Motor neuron (in vitro differentiated cells): ENCODE data around the gene TWIST2. TPM values are rescaled to one million over a fixed set of nuclear protein-coding genes. Genes with fewer than 3 reads are reported as not detected.

Experiments
- ATAC-seq, 8 experiments: fragments of 200-7000 bp; cut with Tn5 transposase; replicated peaks in 6 of 8; 2 replicates each; pipeline ENCODE4 v1.8.0; 2021; ENCODE audit warnings: mild to moderate bottlenecking in 8 of 8, moderate library complexity in 8 of 8
- H3K27ac ChIP-seq, 2 donors: fragments of 250-450 bp; sonication (Bioruptor Pico); 2 replicates each; pipeline ENCODE4 v1.9.0; 2021; ENCODE audit warnings: antibody characterized with exemption in 2 of 2, mild to moderate bottlenecking in 2 of 2, moderate library complexity in 1 of 2
- H3K4me1 ChIP-seq, 2 donors: fragments of 250-450 bp; sonication (Bioruptor Pico); replicated peaks in 1 of 2; 2 replicates each; pipeline ENCODE4 v1.6.1; 2021; ENCODE audit warnings: antibody characterized with exemption in 2 of 2, mild to moderate bottlenecking in 2 of 2, moderate library complexity in 1 of 2
- H3K4me3 ChIP-seq, 5 donors: fragments of 250-450 bp; sonication (Bioruptor Pico); 2 replicates each; pipeline ENCODE4 v1.9.0; 2021; ENCODE audit warnings: antibody characterized with exemption in 5 of 5, mild to moderate bottlenecking in 5 of 5, moderate library complexity in 4 of 5
- WGBS, 10 experiments: fragments of 450-650 bp; shearing (Covaris generic); methylation state at CpG; one replicate each; pipeline ENCODE4 v1.0.0; 2022; 5-methylcytosine and 5-hydroxymethylcytosine counted together
- in situ Hi-C, 9 experiments: fragments of 400-800 bp; cut with MboI; loops; one replicate each; pipeline ENCODE4 v1.15.0; 2021; ENCODE audit warnings: low sequenced_read_pairs in 9 of 9, low pct_unique_long_range_greater_than_20kb in 2 of 9; ENCODE audit not compliant: unreplicated experiment in 9 of 9
- total RNA-seq, 8 experiments: library from RNA; unstranded; fragments of 300-600 nt; gene quantifications; 2 replicates each; pipeline versions ENCODE4 v1.2.3 to v1.2.4, GENCODE V29; 2022

The TWIST2 gene
- 10 to 100 TPM in 2 of 8 experiments, 1 to 10 TPM in 2, under 1 TPM in 1, not detected in 3; 1.00 to 41.3 (median 9.5) TPM for total RNA-seq

GRCh38 chr2:238847841-238848690 lies at the start of gene TWIST2:
Gene TWIST2 (plus strand): TSS chr2:238848085. CDS start chr2:238848216, 131 bp downstream.
- H3K27ac ChIP-seq, result no peak within 1 kb of the TSS
- ATAC-seq, result peak; percentile 58 to 79 (median 64)
- H3K4me3 ChIP-seq, result peak within 1 kb of the TSS; percentile 16 to 29 (median 20)
- H3K4me1 ChIP-seq, result peaks cover 0 to 2% of the 10 kb centered on the region in 2 donors
- 0 to 4% (median 0%) methylated on average over 1 to 10 of the region's 90 CpGs; no CpG with 5 or more reads in 3 of the 10 experiments for WGBS, 10 experiments
- in situ Hi-C loops, result no loop called here

- Histone ChIP-seq H3K4me3 (no peak overlapping the region), H3K4me1 (no peaks in the 10 kb centered on the region), H3K27ac (no peak overlapping the region)
- no peak for ATAC-seq
- 60 to 96% (median 80%) methylated on average over 1 to 8 of the region's 8 CpGs; no CpG with 5 or more reads in 1 of the 10 experiments for WGBS, 10 experiments
- in situ Hi-C loops, result no loop called here
Measured at GRCh38 chr2:238801791-238802190, 46.1 kb upstream of the TWIST2 start.

- Histone ChIP-seq H3K4me3 (no peak overlapping the region), H3K27ac (no peak overlapping the region), H3K4me1 (no peaks in the 10 kb centered on the region)
- peak in 5 of 8 experiments; percentile 42 to 80 (median 57) for ATAC-seq
- in situ Hi-C loops, result no loop called here
- 27 to 90% (median 68%) methylated on average over 2 to 4 of the region's 4 CpGs; no CpG with 5 or more reads in 1 of the 10 experiments for WGBS, 10 experiments
Measured at GRCh38 chr2:238802957-238803356, 44.9 kb upstream of the TWIST2 start.

- Histone ChIP-seq H3K27ac (no peak overlapping the region), H3K4me1 (no peaks in the 10 kb centered on the region), H3K4me3 (no peak overlapping the region)
- no peak for ATAC-seq
- 6 to 87% (median 75%) methylated on average over 2 to 13 of the region's 17 CpGs for WGBS, 10 experiments
- in situ Hi-C loops, result no loop called here
Measured at GRCh38 chr2:238803996-238804870, 43.7 kb upstream of the TWIST2 start.

GRCh38 chr2:238808761-238809160 lies 39.1 kb upstream of the TWIST2 start:
- Histone ChIP-seq H3K4me1 (no peaks in the 10 kb centered on the region), H3K27ac (no peak overlapping the region), H3K4me3 (no peak overlapping the region)
- in situ Hi-C loops, result no loop called here
- WGBS, 10 experiments, result 78 to 100% (median 92%) methylated on average over 1 of the region's 1 CpG; no CpG with 5 or more reads in 1 of the 10 experiments
- ATAC-seq, result no peak

GRCh38 chr2:238810321-238810720 lies 37.6 kb upstream of the TWIST2 start:
- in situ Hi-C loops, result no loop called here
- 60 to 93% (median 68%) methylated on average over 1 to 5 of the region's 5 CpGs; no CpG with 5 or more reads in 4 of the 10 experiments for WGBS, 10 experiments
- ATAC-seq, result no peak
- H3K4me3 ChIP-seq, result no peak overlapping the region
- H3K4me1 ChIP-seq, result no peaks in the 10 kb centered on the region
- H3K27ac ChIP-seq, result no peak overlapping the region

- Histone ChIP-seq H3K27ac (no peak overlapping the region), H3K4me1 (no peaks in the 10 kb centered on the region), H3K4me3 (no peak overlapping the region)
- peak in 2 of 8 experiments; percentile 52 to 77 for ATAC-seq
- 0 to 82% (median 40%) methylated on average over 1 to 4 of the region's 4 CpGs for WGBS, 10 experiments
- in situ Hi-C loops, result no loop called here
Measured at GRCh38 chr2:238811293-238811692, 36.6 kb upstream of the TWIST2 start.

- H3K4me3 ChIP-seq, result no peak overlapping the region
- no peaks in the 10 kb centered on the region for H3K4me1 ChIP-seq
- ATAC-seq, result peak in 2 of 8 experiments; percentile 87 to 89
- no peak overlapping the region for H3K27ac ChIP-seq
- in situ Hi-C loops, result no loop called here
- WGBS, 10 experiments, result 0 to 94% (median 88%) methylated on average over 3 to 5 of the region's 5 CpGs; no CpG with 5 or more reads in 1 of the 10 experiments
Measured at GRCh38 chr2:238811759-238812158, 36.1 kb upstream of the TWIST2 start.

- 87 to 100% (median 100%) methylated on average over 1 to 4 of the region's 8 CpGs; no CpG with 5 or more reads in 6 of the 10 experiments for WGBS, 10 experiments
- Histone ChIP-seq H3K27ac (no peak overlapping the region), H3K4me1 (peaks cover 11% of the 10 kb centered on the region in 2 donors), H3K4me3 (no peak overlapping the region)
- in situ Hi-C loops, result no loop called here
- no peak for ATAC-seq
Measured at GRCh38 chr2:238813109-238813508, 34.8 kb upstream of the TWIST2 start.

GRCh38 chr2:238814815-238815214 lies 33.1 kb upstream of the TWIST2 start:
- no peak overlapping the region for H3K27ac ChIP-seq
- H3K4me3 ChIP-seq, result no peak overlapping the region
- H3K4me1 ChIP-seq, result peaks cover 13 to 16% of the 10 kb centered on the region in 2 donors
- no peak for ATAC-seq
- in situ Hi-C loops, result no loop called here
- WGBS, 10 experiments, result 80 to 100% (median 94%) methylated on average over 1 to 4 of the region's 4 CpGs; no CpG with 5 or more reads in 4 of the 10 experiments

GRCh38 chr2:238816291-238816690 lies 31.6 kb upstream of the TWIST2 start:
- no peak for ATAC-seq
- in situ Hi-C loops, result no loop called here
- Histone ChIP-seq H3K4me3 (no peak overlapping the region), H3K27ac (no peak overlapping the region), H3K4me1 (peaks cover 19% of the 10 kb centered on the region in 2 donors)
- 0 to 100% (median 87%) methylated on average over 1 to 2 of the region's 2 CpGs; no CpG with 5 or more reads in 2 of the 10 experiments for WGBS, 10 experiments

GRCh38 chr2:238817382-238817781 lies 30.5 kb upstream of the TWIST2 start:
- peak in 3 of 8 experiments; percentile 36 to 50 (median 42) for ATAC-seq
- Histone ChIP-seq H3K27ac (peak overlapping the region in 1 of 2 donors; percentile 18), H3K4me3 (no peak overlapping the region), H3K4me1 (peaks cover 19% of the 10 kb centered on the region in 2 donors)
- WGBS, 10 experiments, result 0 to 100% (median 53%) methylated on average over 1 to 5 of the region's 5 CpGs; no CpG with 5 or more reads in 1 of the 10 experiments
- in situ Hi-C loops, result no loop called here
